Cardiac muscle cell (in vitro differentiated cells and primary cell): ENCODE data around the gene PDCD1. TPM values are rescaled to one million over a fixed set of nuclear protein-coding genes. Genes with fewer than 3 reads are reported as not detected.

Source experiments
- DNase-seq, 2 donors: peaks; one replicate each; pipeline versions ENCODE4 v3.0.0 to v3.0.0-alpha.2; 2010 to 2017; ENCODE audit warnings: low read depth in 1 of 2, low spot score in 1 of 2
- H3K27ac ChIP-seq: fragments of 200-600 bp; sonication (generic); 2 replicates; pipeline ENCODE4 v1.5.1; 2016
- H3K27me3 ChIP-seq: fragments of 200-600 bp; sonication (generic); 2 replicates; pipeline ENCODE4 v1.6.0; 2016; ENCODE audit warnings: control low read depth
- H3K36me3 ChIP-seq: fragments of 200-600 bp; sonication (generic); 2 replicates; pipeline ENCODE4 v1.5.1; 2016; ENCODE audit warnings: control low read depth
- H3K4me1 ChIP-seq: fragments of 200-600 bp; sonication (generic); 2 replicates; pipeline ENCODE4 v1.8.1; 2017; ENCODE audit warnings: low read depth, mild to moderate bottlenecking, mixed run types
- H3K4me3 ChIP-seq: fragments of 200-600 bp; sonication (generic); 2 replicates; pipeline ENCODE4 v1.5.1; 2016; ENCODE audit warnings: mild to moderate bottlenecking
- H3K9me3 ChIP-seq: fragments of 200-600 bp; sonication (generic); 2 replicates; pipeline ENCODE4 v1.5.1; 2017; ENCODE audit warnings: low read depth, mild to moderate bottlenecking, control low read depth
- CTCF ChIP-seq: IDR thresholded peaks from 2 replicates; pipeline ENCODE4 v1.5.1; 2012; ENCODE audit warnings: low read depth, mild to moderate bottlenecking, low read length
- polyA plus RNA-seq: library from polyadenylated mRNA; unstranded; fragments of >200 nt; fragmentation: Nextera tagmentation; extraction: Ambion mirVana; gene quantifications from 2 replicates; pipeline ENCODE4 v1.2.1, GENCODE V29; 2016
- total RNA-seq: library from RNA; depleted of rRNA; stranded (reverse); fragments of >200 nt; gene quantifications from 2 replicates; pipeline ENCODE4 v1.2.3, GENCODE V29; 2016

The PDCD1 gene
- total and polyA plus RNA-seq, 2 experiments from 2014 or later, result not detected

- TF ChIP-seq CTCF, result no peak
- Histone ChIP-seq H3K9me3 (no peaks in the 10 kb centered on the region), H3K4me3 (no peak overlapping the region), H3K27ac (no peak overlapping the region), H3K27me3 (no peaks in the 10 kb centered on the region), H3K36me3 (no peaks in the 10 kb centered on the region), H3K4me1 (no peaks in the 10 kb centered on the region)
- DNase-seq, result no peak
Measured at GRCh38 chr2:241853651-241854341, 4.9 kb downstream of the PDCD1 start.

GRCh38 chr2:241852981-241853631 is 5.6 kb downstream of the PDCD1 start:
- Histone ChIP-seq H3K4me1 (no peaks in the 10 kb centered on the region), H3K4me3 (no peak overlapping the region), H3K9me3 (no peaks in the 10 kb centered on the region), H3K36me3 (no peaks in the 10 kb centered on the region), H3K27me3 (no peaks in the 10 kb centered on the region), H3K27ac (no peak overlapping the region)
- DNase-seq, result no peak
- TF ChIP-seq CTCF, result no peak

- H3K9me3 ChIP-seq, result no peaks in the 10 kb centered on the region
- H3K27ac ChIP-seq, result no peak overlapping the region
- no peaks in the 10 kb centered on the region for H3K4me1 ChIP-seq
- DNase-seq, result no peak
- no peak overlapping the region for H3K4me3 ChIP-seq
- no peaks in the 10 kb centered on the region for H3K27me3 ChIP-seq
- TF ChIP-seq CTCF, result no peak
- H3K36me3 ChIP-seq, result no peaks in the 10 kb centered on the region
Measured at GRCh38 chr2:241852116-241852980, 6.3 kb downstream of the PDCD1 start.

- Histone ChIP-seq H3K27me3 (peaks cover under 1% of the 10 kb centered on the region), H3K27ac (no peak overlapping the region), H3K9me3 (no peaks in the 10 kb centered on the region), H3K36me3 (no peaks in the 10 kb centered on the region), H3K4me1 (no peaks in the 10 kb centered on the region), H3K4me3 (no peak overlapping the region)
- no peak for DNase-seq
- TF ChIP-seq CTCF, result no peak
Measured at GRCh38 chr2:241851325-241852115, 7.2 kb downstream of the PDCD1 start.
